ENCODE measurements around the gene FUT7.
A peak's percentile ranks its signal among the peaks of the same experiment; 100 is the strongest.
"Not testable (repeated sequence)": the region's sequence is repeated elsewhere in the genome, so short reads cannot be mapped to it uniquely, and the experiment has no call there.

The FUT7 gene

GRCh38 chr9:137011156-137011555 is 20.7 kb downstream of the FUT7 start:
- no peaks in the 10 kb centered on the region for H3K36me3 Mint-ChIP-seq
- H3K4me1 Mint-ChIP-seq, result no peaks in the 10 kb centered on the region
- no peak overlapping the region for H3K27ac Mint-ChIP-seq
- no peak overlapping the region for H3K4me3 Mint-ChIP-seq
- no peaks in the 10 kb centered on the region for H3K27me3 Mint-ChIP-seq
- H3K9me3 Mint-ChIP-seq, result no peaks in the 10 kb centered on the region

- Mint-ChIP-seq H3K9me3 (no peaks in the 10 kb centered on the region), H3K36me3 (no peaks in the 10 kb centered on the region), H3K27ac (no peak overlapping the region), H3K27me3 (no peaks in the 10 kb centered on the region), H3K4me1 (no peaks in the 10 kb centered on the region), H3K4me3 (no peak overlapping the region)
These were observed 21.8 kb downstream of the FUT7 start for GRCh38 chr9:137009938-137010732.

- H3K4me1 Mint-ChIP-seq, result no peaks in the 10 kb centered on the region
- H3K36me3 Mint-ChIP-seq, result no peaks in the 10 kb centered on the region
- H3K27ac Mint-ChIP-seq, result no peak overlapping the region
- no peaks in the 10 kb centered on the region for H3K27me3 Mint-ChIP-seq
- no peak overlapping the region for H3K4me3 Mint-ChIP-seq
- H3K9me3 Mint-ChIP-seq, result no peaks in the 10 kb centered on the region
These were observed 22.7 kb downstream of the FUT7 start for GRCh38 chr9:137009217-137009616.

- Mint-ChIP-seq H3K4me3 (no peak overlapping the region), H3K9me3 (no peaks in the 10 kb centered on the region), H3K36me3 (no peaks in the 10 kb centered on the region), H3K27me3 (no peaks in the 10 kb centered on the region), H3K4me1 (no peaks in the 10 kb centered on the region), H3K27ac (no peak overlapping the region)
These were observed 23.6 kb downstream of the FUT7 start for GRCh38 chr9:137008312-137008711.

- no peak overlapping the region for H3K27ac Mint-ChIP-seq
- no peaks in the 10 kb centered on the region for H3K4me1 Mint-ChIP-seq
These were observed 24.0 kb downstream of the FUT7 start for GRCh38 chr9:137007816-137008270.

GRCh38 chr9:137007108-137007815 is 24.6 kb downstream of the FUT7 start:
- Mint-ChIP-seq H3K4me1 (no peaks in the 10 kb centered on the region), H3K9me3 (no peaks in the 10 kb centered on the region), H3K27ac (no peak overlapping the region), H3K27me3 (no peaks in the 10 kb centered on the region), H3K36me3 (no peaks in the 10 kb centered on the region), H3K4me3 (no peak overlapping the region)

More at GRCh38 chr9:137007816-137008270, 24.0 kb downstream of the FUT7 start:
- Mint-ChIP-seq H3K9me3 (no peaks in the 10 kb centered on the region), H3K27me3 (no peaks in the 10 kb centered on the region), H3K4me3 (no peak overlapping the region), H3K36me3 (no peaks in the 10 kb centered on the region)

GRCh38 chr9:137006116-137007003 is 25.5 kb downstream of the FUT7 start:
- Mint-ChIP-seq H3K9me3 (no peaks in the 10 kb centered on the region), H3K36me3 (no peaks in the 10 kb centered on the region), H3K27me3 (no peaks in the 10 kb centered on the region), H3K27ac (no peak overlapping the region), H3K4me3 (no peak overlapping the region), H3K4me1 (no peaks in the 10 kb centered on the region)

GRCh38 chr9:137004285-137004684 is 27.6 kb downstream of the FUT7 start:
- not testable (repeated sequence) for H3K36me3 Mint-ChIP-seq

GRCh38 chr9:137002646-137003041 is 29.2 kb downstream of the FUT7 start:
- Mint-ChIP-seq H3K36me3 (no peaks in the 10 kb centered on the region), H3K4me3 (no peak overlapping the region), H3K4me1 (peaks cover 7% of the 10 kb centered on the region), H3K27ac (no peak overlapping the region), H3K9me3 (no peaks in the 10 kb centered on the region), H3K27me3 (no peaks in the 10 kb centered on the region)

More at GRCh38 chr9:137004285-137004684, 27.6 kb downstream of the FUT7 start:
- H3K9me3 Mint-ChIP-seq, H3K4me1 Mint-ChIP-seq, H3K27ac Mint-ChIP-seq, H3K27me3 Mint-ChIP-seq, H3K4me3 Mint-ChIP-seq: not testable (repeated sequence)

GRCh38 chr9:137001857-137002645 is 29.8 kb downstream of the FUT7 start:
- H3K4me1 Mint-ChIP-seq, result peaks cover 10% of the 10 kb centered on the region
- no peaks in the 10 kb centered on the region for H3K9me3 Mint-ChIP-seq

GRCh38 chr9:137000177-137000930 is 31.5 kb downstream of the FUT7 start:
- Mint-ChIP-seq H3K27me3 (no peaks in the 10 kb centered on the region), H3K36me3 (no peaks in the 10 kb centered on the region), H3K4me3 (no peak overlapping the region), H3K9me3 (no peaks in the 10 kb centered on the region), H3K27ac (no peak overlapping the region), H3K4me1 (peaks cover 10% of the 10 kb centered on the region)

More at GRCh38 chr9:137001857-137002645, 29.8 kb downstream of the FUT7 start:
- Mint-ChIP-seq H3K36me3 (no peaks in the 10 kb centered on the region), H3K4me3 (no peak overlapping the region), H3K27me3 (no peaks in the 10 kb centered on the region), H3K27ac (no peak overlapping the region)

- no peaks in the 10 kb centered on the region for H3K9me3 Mint-ChIP-seq
- no peak overlapping the region for H3K27ac Mint-ChIP-seq
- H3K36me3 Mint-ChIP-seq, result no peaks in the 10 kb centered on the region
- H3K4me3 Mint-ChIP-seq, result peak overlapping the region; percentile 58
- peaks cover 17% of the 10 kb centered on the region for H3K4me1 Mint-ChIP-seq
- no peaks in the 10 kb centered on the region for H3K27me3 Mint-ChIP-seq
These were observed 34.1 kb downstream of the FUT7 start for GRCh38 chr9:136997830-136998234.

- Mint-ChIP-seq H3K4me1 (peaks cover 21% of the 10 kb centered on the region), H3K9me3 (no peaks in the 10 kb centered on the region), H3K36me3 (no peaks in the 10 kb centered on the region), H3K4me3 (peak overlapping the region; percentile 58), H3K27ac (no peak overlapping the region), H3K27me3 (no peaks in the 10 kb centered on the region)
These were observed 34.5 kb downstream of the FUT7 start for GRCh38 chr9:136997371-136997770.

Data from activated naive CD4-positive, alpha-beta T cell treated with anti-CD3 and anti-CD28 coated beads, Interleukin-2, amount 50 U/mL, for 24 hours (primary cell).